ENCODE measurements around the gene SOD3. TPM values are rescaled to one million over a fixed set of nuclear protein-coding genes. Genes with fewer than 3 reads are reported as not detected.

Gene SOD3
- total and polyA plus RNA-seq, 2 of the 8 experiments (the other 6 are each of a cell fraction or from before 2014, with no cell fraction given): 4.9 TPM

GRCh38 chr4:24831637-24832036 is 36.3 kb downstream of the SOD3 start:
- CTCF ChIA-PET (ENCODE audit: partially characterized antibody): interaction anchor here (0.7 to 2.1 kb wide), 5 partner anchors 21 to 586 kb away, joined by 3 to 7 read pairs (median 3); no protein-coding TSS in a partner anchor
- no peak for FAIRE-seq
- POLR2A ChIA-PET (ENCODE audit: partially characterized antibody): interaction anchor here (1.2 kb wide), 1 partner anchor 13 kb away, joined by 3 read pairs; no protein-coding TSS in a partner anchor
- DNase-seq (ENCODE audit: low read depth in 1 of 2, low spot score in 2 of 2): no peak
- Histone ChIP-seq H2BK120ac (replicated peaks; ENCODE audit: low read depth, low read length) (no peak overlapping the region), H3K9me3 (ENCODE audit: insufficient read depth in 2 of 2, low read depth in 1 of 2, low read length in 1 of 2) (no peaks in the 10 kb centered on the region), H3K79me2 (ENCODE audit: control insufficient read depth in 1 of 2, insufficient read depth in 2 of 2, low read length in 2 of 2) (no peaks in the 10 kb centered on the region), H3K9ac (replicated peaks in 1 of 4; ENCODE audit: extremely low read depth in 1 of 4, low read depth in 3 of 4, low read length in 3 of 4) (no peak overlapping the region), H3K79me1 (ENCODE audit: low read depth, low read length) (no peaks in the 10 kb centered on the region), H3K4me3 (ENCODE audit: extremely low read depth in 1 of 4, insufficient read depth in 2 of 4, low read depth in 3 of 4, low read length in 4 of 4) (no peak overlapping the region), H3K18ac (ENCODE audit: extremely low read depth, low read length) (no peak overlapping the region), H4K8ac (ENCODE audit: extremely low read depth, insufficient read depth, low read length) (no peak overlapping the region), H2AFZ (ENCODE audit: low read length) (no peak overlapping the region), H3K27ac (ENCODE audit: low read depth, low read length) (no peak overlapping the region), H2BK5ac (ENCODE audit: low read depth, low read length) (no peak overlapping the region), H3K27me3 (replicated peaks in 1 of 4; ENCODE audit: control insufficient read depth in 3 of 4, extremely low read depth in 1 of 4, insufficient read depth in 3 of 4, low read length in 3 of 4) (no peaks in the 10 kb centered on the region), H4K20me1 (replicated peaks in 1 of 2; ENCODE audit: control insufficient read depth in 1 of 2, insufficient read depth in 2 of 2, low read length in 2 of 2) (no peaks in the 10 kb centered on the region), H4K5ac (ENCODE audit: insufficient read length, low read depth, low read length) (no peak overlapping the region), H2BK15ac (ENCODE audit: low read length) (no peak overlapping the region), H2AK5ac (ENCODE audit: low read depth, low read length) (no peak overlapping the region), H3K56ac (replicated peaks; ENCODE audit: insufficient read length, low read depth, low read length) (no peak overlapping the region), H2BK20ac (ENCODE audit: low read length) (no peak overlapping the region), H3K4me2 (ENCODE audit: insufficient read depth in 1 of 2, low read depth in 2 of 2, low read length in 2 of 2) (no peak overlapping the region), H3K23ac (ENCODE audit: insufficient read length) (no peak overlapping the region), H3K23me2 (ENCODE audit: low read depth, low read length) (no peaks in the 10 kb centered on the region), H4K91ac (replicated peaks; ENCODE audit: insufficient read length, low read length) (no peak overlapping the region), H3K4ac (replicated peaks; ENCODE audit: insufficient read length, low read depth, low read length) (no peak overlapping the region), H2BK12ac (ENCODE audit: low read depth, low read length) (no peak overlapping the region), H3K4me1 (replicated peaks in 1 of 4; ENCODE audit: control insufficient read depth in 3 of 4, insufficient read depth in 4 of 4, low read length in 3 of 4) (no peaks in the 10 kb centered on the region), H3K36me3 (ENCODE audit: control insufficient read depth in 2 of 4, insufficient read depth in 4 of 4, low read length in 3 of 4) (no peaks in the 10 kb centered on the region), H3K14ac (ENCODE audit: insufficient read length) (no peak overlapping the region)
- TF ChIP-seq POLR2AphosphoS5 (IDR thresholded peaks at IDR 0.05; ENCODE audit: low read depth, low read length) (no peak), SIN3A (conservative IDR thresholded peaks at IDR 0.05 in 1 of 2, IDR thresholded peaks at IDR 0.05 in 1 of 2; ENCODE audit: low read depth in 1 of 2, low read length in 2 of 2) (no peak), RBBP5 (IDR thresholded peaks at IDR 0.05; ENCODE audit: borderline replicate concordance, low read depth, low read length) (no peak), YY1 (IDR thresholded peaks at IDR 0.05; ENCODE audit: low read depth, low read length) (no peak), TBP (IDR thresholded peaks at IDR 0.05; ENCODE audit: low read depth, low read length) (no peak), SP1 (IDR thresholded peaks at IDR 0.05; ENCODE audit: low read depth, low read length) (no peak), CBX5 (IDR thresholded peaks at IDR 0.05; ENCODE audit: low read depth, low read length) (no peak), TAF7 (optimal IDR thresholded peaks at IDR 0.05; ENCODE audit: borderline replicate concordance, low read depth, low read length) (no peak), RNF2 (IDR thresholded peaks at IDR 0.05; ENCODE audit: borderline replicate concordance, low read depth, low read length, missing control alignments, poor library complexity, severe bottlenecking) (no peak), CEBPB (IDR thresholded peaks at IDR 0.05; ENCODE audit: low read depth, low read length) (no peak), CREB1 (IDR thresholded peaks at IDR 0.05) (no peak), BRCA1 (IDR thresholded peaks at IDR 0.05; ENCODE audit: low read depth, low read length) (no peak), HDAC2 (IDR thresholded peaks at IDR 0.05; ENCODE audit: borderline replicate concordance in 1 of 2, low read depth in 2 of 2, low read length in 2 of 2) (no peak), EZH2 (IDR thresholded peaks at IDR 0.05; ENCODE audit: low read depth, low read length, severe bottlenecking) (no peak)
- WGBS, 2 experiments (ENCODE audit: extremely low coverage in 1 of 2, insufficient coverage in 1 of 2, insufficient read length in 1 of 2, insufficient replicate concordance in 2 of 2, low coverage in 1 of 2, low lambda C conversion rate in 2 of 2, missing lambda C conversion rate in 1 of 2): 89% methylated on average over 3 of the region's 3 CpGs; no CpG with 5 or more reads in 1 of the 2 experiments
